Right atrium auricular region (tissue), 2 donors: ENCODE data around the gene LYZL4. TPM values are rescaled to one million over a fixed set of nuclear protein-coding genes. Genes with fewer than 3 reads are reported as not detected.

ENCODE experiments used
- DNase-seq: peaks from one replicate; pipeline ENCODE4 v3.0.0-alpha.2; 2019; ENCODE audit warnings: low spot score
- H3K27ac ChIP-seq, 2 donors: fragments of 200-600 bp; sonication (generic); 1 replicate in 1 of 2; 2 replicates in 1 of 2; pipeline ENCODE4 v1.5.1; 2016 to 2019
- H3K27me3 ChIP-seq, 2 donors: fragments of 200-600 bp; sonication (generic); one replicate each; pipeline versions ENCODE4 v1.5.1 to v1.6.0; 2017 to 2019
- H3K36me3 ChIP-seq: fragments of 200-600 bp; sonication (generic); one replicate; pipeline ENCODE4 v1.5.1; 2016
- H3K4me1 ChIP-seq, 2 donors: fragments of 200-600 bp; sonication (generic); one replicate each; pipeline versions ENCODE4 v1.5.1 to v1.6.0; 2017 to 2019
- H3K4me3 ChIP-seq, 2 donors: fragments of 200-600 bp; sonication (generic); 1 replicate in 1 of 2; 2 replicates in 1 of 2; pipeline ENCODE4 v1.5.1; 2017 to 2019; ENCODE audit warnings: mild to moderate bottlenecking in 1 of 2, moderate library complexity in 1 of 2
- H3K9me3 ChIP-seq, 2 donors: fragments of 200-600 bp; sonication (generic); one replicate each; pipeline ENCODE4 v1.5.1; 2019
- total RNA-seq, 2 donors: library from RNA; depleted of rRNA; stranded (reverse); fragments of >200 nt; gene quantifications; one replicate each; pipeline ENCODE4 v1.1.0, GENCODE V29; 2016
- TF ChIP-seq, protein P1 (sequence below), 2 donors: fragments of 200-600 bp; sonication (generic); IDR thresholded peaks; one replicate each; pipeline ENCODE4 v1.5.1; 2019; ENCODE audit warnings: antibody characterized with exemption in 2 of 2

LYZL4 gene, protein sequence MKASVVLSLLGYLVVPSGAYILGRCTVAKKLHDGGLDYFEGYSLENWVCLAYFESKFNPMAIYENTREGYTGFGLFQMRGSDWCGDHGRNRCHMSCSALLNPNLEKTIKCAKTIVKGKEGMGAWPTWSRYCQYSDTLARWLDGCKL
- total RNA-seq: not detected

DNA sequence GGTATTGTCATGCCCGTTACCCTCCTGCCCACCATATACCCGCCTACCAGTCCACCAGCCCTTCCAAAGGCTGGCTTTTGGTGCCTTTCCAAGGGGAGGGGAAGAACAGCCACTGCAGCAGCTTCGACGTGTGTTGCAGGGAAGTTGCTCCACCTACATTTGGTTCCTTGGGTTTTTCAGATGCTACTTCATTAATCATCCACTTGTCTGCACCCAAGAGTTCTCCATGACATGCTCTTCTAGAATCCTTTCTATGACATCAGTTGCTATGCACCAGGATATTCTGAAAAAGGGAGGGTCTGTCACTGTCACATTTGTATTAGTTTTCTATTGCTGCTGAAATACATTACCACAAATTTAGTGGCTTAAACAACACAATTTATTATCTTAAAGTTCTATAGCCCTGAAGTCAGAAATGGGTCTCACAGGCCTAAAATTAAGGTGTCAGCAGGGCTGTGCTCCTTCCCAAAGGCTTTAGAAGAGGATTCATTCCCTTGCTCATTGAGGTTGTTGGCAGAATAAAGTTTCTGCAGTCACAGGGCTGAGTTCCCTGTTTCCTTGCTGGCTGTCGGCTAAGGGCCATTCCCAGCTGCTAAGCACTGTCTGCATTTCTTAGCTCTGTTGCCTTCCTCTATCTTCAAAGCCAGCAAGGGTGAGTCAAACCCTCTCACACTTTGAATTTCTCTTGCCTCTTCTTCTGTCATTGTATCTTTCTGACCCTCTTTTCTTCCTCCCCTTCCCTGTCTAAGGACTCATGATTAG, at the start of gene LYZL4:
Gene LYZL4 (minus strand): TSS at position 241 of the 762 bp plus-strand sequence. CDS start 3,359 bp downstream, outside the sequence.
- no peak for DNase-seq
- Histone ChIP-seq H3K4me1 (no peaks in the 10 kb centered on the region), H3K9me3 (no peaks in the 10 kb centered on the region), H3K27ac (no peak within 1 kb of the TSS), H3K27me3 (peaks cover 0 to 4% of the 10 kb centered on the region in 2 donors), H3K36me3 (no peaks in the 10 kb centered on the region), H3K4me3 (no peak within 1 kb of the TSS)
- TF ChIP-seq, protein P1, sequence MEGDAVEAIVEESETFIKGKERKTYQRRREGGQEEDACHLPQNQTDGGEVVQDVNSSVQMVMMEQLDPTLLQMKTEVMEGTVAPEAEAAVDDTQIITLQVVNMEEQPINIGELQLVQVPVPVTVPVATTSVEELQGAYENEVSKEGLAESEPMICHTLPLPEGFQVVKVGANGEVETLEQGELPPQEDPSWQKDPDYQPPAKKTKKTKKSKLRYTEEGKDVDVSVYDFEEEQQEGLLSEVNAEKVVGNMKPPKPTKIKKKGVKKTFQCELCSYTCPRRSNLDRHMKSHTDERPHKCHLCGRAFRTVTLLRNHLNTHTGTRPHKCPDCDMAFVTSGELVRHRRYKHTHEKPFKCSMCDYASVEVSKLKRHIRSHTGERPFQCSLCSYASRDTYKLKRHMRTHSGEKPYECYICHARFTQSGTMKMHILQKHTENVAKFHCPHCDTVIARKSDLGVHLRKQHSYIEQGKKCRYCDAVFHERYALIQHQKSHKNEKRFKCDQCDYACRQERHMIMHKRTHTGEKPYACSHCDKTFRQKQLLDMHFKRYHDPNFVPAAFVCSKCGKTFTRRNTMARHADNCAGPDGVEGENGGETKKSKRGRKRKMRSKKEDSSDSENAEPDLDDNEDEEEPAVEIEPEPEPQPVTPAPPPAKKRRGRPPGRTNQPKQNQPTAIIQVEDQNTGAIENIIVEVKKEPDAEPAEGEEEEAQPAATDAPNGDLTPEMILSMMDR (IDR thresholded peaks at IDR 0.05): no peak

DNA sequence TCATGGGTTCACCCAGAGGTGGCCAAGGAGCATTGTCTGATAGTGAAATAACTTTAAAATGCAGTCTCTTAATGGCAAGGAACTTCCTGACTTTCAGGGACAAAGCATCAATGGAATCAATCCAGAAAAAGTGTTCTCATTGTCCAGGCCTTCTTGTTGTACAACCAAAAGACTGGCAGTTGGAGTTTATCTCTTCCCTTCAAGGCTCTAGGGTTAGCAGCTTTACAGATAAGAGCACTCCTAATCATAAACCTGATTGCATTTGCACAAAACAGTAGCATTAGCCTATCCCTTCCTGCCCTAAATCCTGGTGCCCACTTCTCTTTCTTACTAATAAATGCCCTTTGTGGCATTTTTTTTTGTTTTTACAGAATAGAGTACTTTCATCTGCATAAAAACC, 48.7 kb upstream of the LYZL4 start:
- no peak overlapping the region for H3K27ac ChIP-seq
- no peaks in the 10 kb centered on the region for H3K4me1 ChIP-seq
- TF ChIP-seq, protein P1 (IDR thresholded peaks at IDR 0.05): no peak
- H3K27me3 ChIP-seq: no peaks in the 10 kb centered on the region
- no peak overlapping the region for H3K4me3 ChIP-seq
- H3K9me3 ChIP-seq: no peaks in the 10 kb centered on the region
- H3K36me3 ChIP-seq: no peaks in the 10 kb centered on the region
- DNase-seq: no peak

DNA sequence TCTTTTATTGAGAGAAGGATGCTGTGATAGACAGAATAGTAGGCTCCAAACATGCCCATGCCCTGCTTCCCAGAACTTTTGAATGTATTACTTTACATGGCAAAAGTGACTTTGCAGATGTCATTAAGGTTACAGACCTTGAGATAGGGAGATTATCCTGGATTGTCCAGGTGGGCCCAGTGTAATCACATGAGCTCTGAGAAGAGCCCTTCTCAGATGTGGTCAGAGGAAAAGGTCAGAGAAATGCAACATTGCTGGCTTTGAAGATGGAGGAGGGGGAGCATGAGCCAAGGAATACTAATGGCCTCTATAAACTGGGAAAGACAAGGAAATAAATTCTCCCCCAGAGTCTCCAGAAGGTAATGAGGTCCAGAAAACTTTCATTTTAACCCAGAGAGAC, 45.8 kb upstream of the LYZL4 start:
- Histone ChIP-seq H3K9me3 (no peaks in the 10 kb centered on the region), H3K27ac (no peak overlapping the region), H3K4me1 (peaks cover 0 to 10% of the 10 kb centered on the region in 2 donors), H3K27me3 (no peaks in the 10 kb centered on the region), H3K4me3 (no peak overlapping the region), H3K36me3 (no peaks in the 10 kb centered on the region)
- DNase-seq: no peak
- TF ChIP-seq, protein P1 (IDR thresholded peaks at IDR 0.05): no peak

DNA sequence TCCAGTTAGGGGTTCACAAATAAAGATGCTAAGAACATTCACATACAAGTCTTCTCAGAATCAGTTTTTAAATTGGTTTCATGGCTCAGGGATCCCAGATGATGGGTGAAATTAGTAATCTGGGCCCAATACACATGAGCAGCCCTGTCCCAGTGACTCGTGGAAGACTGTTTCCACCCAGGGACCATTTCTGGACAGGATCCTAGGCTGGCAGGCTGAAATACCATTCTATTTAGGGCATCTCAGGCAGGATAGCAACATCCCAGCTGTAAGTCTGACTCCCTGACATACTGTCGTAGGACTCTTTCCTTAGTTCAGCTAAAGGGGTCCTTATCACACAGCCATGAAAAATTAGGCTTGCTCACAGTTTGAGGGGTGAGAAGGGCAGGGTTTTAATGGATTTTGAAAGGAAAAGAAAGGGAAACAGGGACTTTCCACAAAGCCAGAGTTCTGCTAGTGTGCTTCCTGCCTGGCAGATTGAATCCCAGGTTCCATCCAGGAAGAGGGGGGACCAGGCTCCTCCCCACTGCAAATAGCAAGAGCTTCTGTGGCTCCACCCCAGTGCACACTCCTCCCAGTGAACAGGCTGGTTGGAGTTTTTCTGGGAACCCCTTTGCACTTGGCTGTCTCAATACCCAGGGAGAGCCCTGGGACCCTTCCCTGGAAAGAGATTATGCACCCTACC, 41.3 kb upstream of the LYZL4 start:
- TF ChIP-seq, protein P1 (IDR thresholded peaks at IDR 0.05): no peak
- DNase-seq: no peak

DNA sequence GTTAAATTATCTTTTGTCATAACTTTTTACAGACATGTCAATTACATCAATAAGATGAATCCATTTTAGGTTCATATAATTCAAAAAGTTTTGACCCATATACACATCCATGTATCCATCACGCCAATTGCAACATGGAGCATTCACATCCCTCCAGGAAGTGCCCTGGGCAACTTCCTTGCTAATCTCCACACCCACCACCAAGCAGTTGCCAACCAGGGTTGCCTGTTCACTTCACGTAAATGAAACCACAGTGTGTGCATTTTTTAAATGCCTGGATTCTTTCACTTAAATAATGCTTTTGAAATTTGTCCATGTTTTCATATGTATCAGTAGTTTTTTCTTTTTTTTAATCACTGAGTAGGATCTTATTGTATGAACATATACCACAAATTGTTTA, 40.7 kb upstream of the LYZL4 start:
- Histone ChIP-seq H3K4me3 (no peak overlapping the region), H3K27me3 (no peaks in the 10 kb centered on the region), H3K27ac (peak overlapping the region in 1 of 2 donors; percentile 74), H3K4me1 (peaks cover 0 to 10% of the 10 kb centered on the region in 2 donors), H3K36me3 (no peaks in the 10 kb centered on the region), H3K9me3 (no peaks in the 10 kb centered on the region)
- TF ChIP-seq, protein P1 (IDR thresholded peaks at IDR 0.05): no peak
- DNase-seq: no peak

More for the DNA sequence above, 41.3 kb upstream of the LYZL4 start:
- Histone ChIP-seq H3K27me3 (no peaks in the 10 kb centered on the region), H3K4me3 (no peak overlapping the region), H3K36me3 (no peaks in the 10 kb centered on the region), H3K27ac (peak overlapping the region in 1 of 2 donors; percentile 74), H3K9me3 (no peaks in the 10 kb centered on the region), H3K4me1 (peaks cover 0 to 10% of the 10 kb centered on the region in 2 donors)
